Gastrocnemius medialis (tissue), 4 donors: ENCODE results near the gene PLD5.

Source experiments
- POLR2A ChIP-seq, 2 donors: fragments of 450-650 bp; IDR thresholded peaks; one replicate each; pipeline ENCODE4 v1.6.1; 2017; ENCODE audit warnings: antibody characterized with exemption in 2 of 2, mild to moderate bottlenecking in 2 of 2, moderate library complexity in 2 of 2
- TF ChIP-seq, protein P1 (sequence below), 5 experiments: fragments of 450-650 bp in 3 of 5; fragments of 200-600 bp in 2 of 5; sonication (generic) in 2 of 5; IDR thresholded peaks in 4 of 5; conservative IDR thresholded peaks in 1 of 5; 1 replicate in 4 of 5; 2 replicates in 1 of 5; pipeline ENCODE4 v1.5.1; 2016 to 2019; ENCODE audit warnings: antibody characterized with exemption in 5 of 5, mild to moderate bottlenecking in 3 of 5, moderate library complexity in 3 of 5

GRCh38 chr1:242184955-242185354 is 339.5 kb downstream of the PLD5 start:
- TF ChIP-seq, protein P1, sequence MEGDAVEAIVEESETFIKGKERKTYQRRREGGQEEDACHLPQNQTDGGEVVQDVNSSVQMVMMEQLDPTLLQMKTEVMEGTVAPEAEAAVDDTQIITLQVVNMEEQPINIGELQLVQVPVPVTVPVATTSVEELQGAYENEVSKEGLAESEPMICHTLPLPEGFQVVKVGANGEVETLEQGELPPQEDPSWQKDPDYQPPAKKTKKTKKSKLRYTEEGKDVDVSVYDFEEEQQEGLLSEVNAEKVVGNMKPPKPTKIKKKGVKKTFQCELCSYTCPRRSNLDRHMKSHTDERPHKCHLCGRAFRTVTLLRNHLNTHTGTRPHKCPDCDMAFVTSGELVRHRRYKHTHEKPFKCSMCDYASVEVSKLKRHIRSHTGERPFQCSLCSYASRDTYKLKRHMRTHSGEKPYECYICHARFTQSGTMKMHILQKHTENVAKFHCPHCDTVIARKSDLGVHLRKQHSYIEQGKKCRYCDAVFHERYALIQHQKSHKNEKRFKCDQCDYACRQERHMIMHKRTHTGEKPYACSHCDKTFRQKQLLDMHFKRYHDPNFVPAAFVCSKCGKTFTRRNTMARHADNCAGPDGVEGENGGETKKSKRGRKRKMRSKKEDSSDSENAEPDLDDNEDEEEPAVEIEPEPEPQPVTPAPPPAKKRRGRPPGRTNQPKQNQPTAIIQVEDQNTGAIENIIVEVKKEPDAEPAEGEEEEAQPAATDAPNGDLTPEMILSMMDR (IDR thresholded peaks at IDR 0.05 in 4 of 5, conservative IDR thresholded peaks at IDR 0.05 in 1 of 5) = no peak
- TF ChIP-seq POLR2A (IDR thresholded peaks at IDR 0.05) = no peak
